Mucosa of rectum (tissue), 2 donors: Measurements from ENCODE around the gene CARNS1.

Source experiments
- H3K27ac ChIP-seq, 2 donors: one replicate each; pipeline ENCODE4 v1.7.0; 2013; ENCODE audit warnings: inconsistent platforms in 2 of 2, low read depth in 2 of 2, low read length in 2 of 2
- H3K27me3 ChIP-seq, 2 donors: one replicate each; pipeline ENCODE4 v1.7.0; 2013; ENCODE audit warnings: low read length in 2 of 2; ENCODE audit not compliant: control insufficient read depth in 2 of 2, insufficient read depth in 2 of 2
- H3K36me3 ChIP-seq, 2 donors: one replicate each; pipeline ENCODE4 v1.7.0; 2013; ENCODE audit warnings: low read length in 2 of 2; ENCODE audit not compliant: control insufficient read depth in 2 of 2, insufficient read depth in 2 of 2
- H3K4me1 ChIP-seq, 2 donors: one replicate each; pipeline ENCODE4 v1.7.0; 2013; ENCODE audit warnings: low read length in 2 of 2, mild to moderate bottlenecking in 1 of 2; ENCODE audit not compliant: control insufficient read depth in 2 of 2, insufficient read depth in 2 of 2
- H3K4me3 ChIP-seq, 2 donors: one replicate each; pipeline ENCODE4 v1.7.0; 2013; ENCODE audit warnings: low read length in 2 of 2
- H3K9ac ChIP-seq, 2 donors: one replicate each; pipeline ENCODE4 v1.7.0; 2013; ENCODE audit warnings: low read length in 2 of 2, low read depth in 1 of 2, mild to moderate bottlenecking in 1 of 2
- H3K9me3 ChIP-seq, 2 donors: one replicate each; pipeline ENCODE4 v1.7.0; 2013; ENCODE audit warnings: low read length in 2 of 2; ENCODE audit not compliant: control insufficient read depth in 2 of 2
- donor health status: healthy.
- donor health status: Normal muscosa, but diverticular disease.

CARNS1 gene

DNA sequence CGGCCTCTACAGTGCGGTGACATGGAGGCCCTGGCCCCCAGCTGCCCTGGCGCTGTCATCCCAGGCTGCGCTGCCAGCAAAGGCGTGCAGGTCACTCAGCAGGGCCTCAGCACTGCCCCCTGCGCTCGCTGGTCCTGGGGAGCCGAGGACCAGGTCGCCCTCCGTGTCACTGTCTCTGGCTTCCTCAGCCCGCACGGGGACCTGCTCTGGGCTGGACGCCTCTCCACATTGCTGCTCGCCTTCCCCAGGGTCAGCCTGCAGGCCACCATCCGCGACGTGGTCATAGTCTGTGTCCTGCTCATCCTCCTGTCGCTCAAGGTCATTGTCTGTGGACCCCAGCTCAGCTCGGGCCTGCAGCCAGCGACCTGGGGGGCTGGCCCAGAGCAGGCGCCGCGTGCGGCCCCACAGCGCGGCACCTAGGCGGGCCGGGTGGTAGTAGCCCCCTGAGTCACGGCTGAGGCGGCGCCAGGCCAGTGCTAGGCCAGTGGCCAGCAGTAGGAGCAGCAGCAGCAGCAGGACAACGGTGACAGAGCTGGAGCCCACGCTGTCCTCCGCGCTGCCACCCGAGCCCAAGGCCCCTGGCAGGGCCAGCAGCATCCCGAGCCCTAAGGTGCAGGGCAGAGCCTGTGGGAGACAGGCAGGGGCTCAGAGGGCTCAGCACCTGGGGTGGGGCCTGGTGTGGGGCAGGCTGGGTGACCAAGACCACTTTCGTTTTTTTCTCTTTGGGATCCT, 20.4 kb downstream of the CARNS1 start:
- peaks cover 2 to 13% of the 10 kb centered on the region in 2 donors for H3K4me1 ChIP-seq
- H3K4me3 ChIP-seq = peak overlapping the region; percentile 1 to 75
- H3K9ac ChIP-seq = no peak overlapping the region
- H3K9me3 ChIP-seq = no peaks in the 10 kb centered on the region
- peaks cover 48 to 49% of the 10 kb centered on the region in 2 donors for H3K36me3 ChIP-seq
- H3K27me3 ChIP-seq = no peaks in the 10 kb centered on the region
- H3K27ac ChIP-seq = peak overlapping the region; percentile 32 to 37

DNA sequence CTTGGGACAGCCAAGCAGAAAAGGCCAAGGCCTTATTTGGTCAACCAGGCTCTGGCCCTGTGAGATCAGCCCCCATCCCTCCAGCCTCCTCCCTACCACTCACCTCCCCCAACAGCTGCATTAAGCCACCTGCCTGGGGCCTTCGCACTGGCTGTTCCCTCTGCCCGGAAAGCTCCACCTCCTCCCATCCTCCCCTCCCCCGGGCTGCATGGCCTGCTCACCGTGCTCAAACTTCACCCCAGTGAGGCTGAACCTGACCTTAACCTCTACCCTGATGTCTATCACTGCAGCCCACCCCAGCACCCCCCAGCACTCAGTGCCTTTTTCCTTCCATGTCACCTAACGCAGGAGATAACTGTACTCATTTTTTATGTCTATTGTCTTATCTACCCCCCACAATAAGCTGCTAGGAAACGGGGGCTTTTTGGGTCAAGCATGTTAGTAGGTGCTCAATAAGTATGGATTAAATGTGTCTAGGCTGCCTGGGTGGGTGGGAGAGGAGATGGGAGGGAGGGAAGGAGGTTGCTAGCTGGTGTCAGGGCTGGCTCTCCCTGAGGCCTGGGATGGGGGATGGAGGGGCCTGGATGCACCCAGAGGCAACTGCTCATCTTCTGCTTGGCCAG, 21.1 kb downstream of the CARNS1 start:
- Histone ChIP-seq H3K4me1 (peaks cover 5 to 13% of the 10 kb centered on the region in 2 donors), H3K4me3 (peak overlapping the region; percentile 14 to 75), H3K27ac (peak overlapping the region in 1 of 2 donors; percentile 87), H3K36me3 (peaks cover 51% of the 10 kb centered on the region in 2 donors), H3K27me3 (no peaks in the 10 kb centered on the region), H3K9me3 (no peaks in the 10 kb centered on the region), H3K9ac (peak overlapping the region in 1 of 2 donors; percentile 26)

DNA sequence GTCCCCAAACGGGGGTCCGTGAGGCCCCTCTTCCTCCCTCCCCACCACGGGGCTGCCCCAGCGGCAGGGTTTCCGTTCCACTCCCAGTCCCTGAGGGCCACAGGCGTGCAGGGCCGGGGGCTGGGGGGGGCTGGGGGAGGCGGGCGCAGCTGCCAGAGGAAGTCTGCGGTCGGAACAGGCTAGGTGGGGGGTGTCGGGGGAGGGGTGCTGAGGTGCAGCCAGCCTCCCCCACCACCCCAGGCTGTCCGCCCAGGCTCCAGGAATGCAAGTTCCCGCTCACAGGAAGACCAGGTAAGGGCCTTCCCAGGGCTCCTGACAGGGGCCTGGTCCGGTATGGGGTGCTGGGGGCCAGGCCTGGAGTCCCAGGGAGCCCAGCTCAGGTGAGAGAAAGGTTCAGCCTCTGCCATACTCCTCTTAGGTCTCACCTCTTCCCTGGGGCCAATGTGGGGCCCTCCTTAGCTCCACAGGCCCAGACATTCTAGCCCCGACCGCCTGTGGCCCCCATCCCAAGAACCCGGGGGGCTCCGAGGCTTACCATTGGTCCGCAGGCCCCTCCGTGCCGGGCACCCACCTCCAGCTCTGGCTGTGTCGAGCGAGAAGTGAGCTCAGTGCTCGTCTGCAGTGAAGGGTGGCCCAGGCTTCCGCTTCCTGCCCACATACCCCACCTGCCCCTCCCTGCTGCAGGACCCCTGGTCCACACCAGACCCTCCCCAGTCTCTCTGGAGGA, 21.8 kb downstream of the CARNS1 start, which contains the start of gene PTPRCAP:
TSS of gene PTPRCAP (minus strand) at position 601 of the 727 bp plus-strand sequence. CDS start at position 538, 63 bp downstream.
- Histone ChIP-seq H3K9me3 (no peaks in the 10 kb centered on the region), H3K9ac (peak within 1 kb of the TSS in 1 of 2 donors; percentile 52), H3K27ac (peak within 1 kb of the TSS; percentile 55 to 87), H3K4me3 (peak within 1 kb of the TSS; percentile 32 to 77), H3K4me1 (peaks cover 11 to 18% of the 10 kb centered on the region in 2 donors), H3K36me3 (peaks cover 47 to 52% of the 10 kb centered on the region in 2 donors), H3K27me3 (no peaks in the 10 kb centered on the region)

DNA sequence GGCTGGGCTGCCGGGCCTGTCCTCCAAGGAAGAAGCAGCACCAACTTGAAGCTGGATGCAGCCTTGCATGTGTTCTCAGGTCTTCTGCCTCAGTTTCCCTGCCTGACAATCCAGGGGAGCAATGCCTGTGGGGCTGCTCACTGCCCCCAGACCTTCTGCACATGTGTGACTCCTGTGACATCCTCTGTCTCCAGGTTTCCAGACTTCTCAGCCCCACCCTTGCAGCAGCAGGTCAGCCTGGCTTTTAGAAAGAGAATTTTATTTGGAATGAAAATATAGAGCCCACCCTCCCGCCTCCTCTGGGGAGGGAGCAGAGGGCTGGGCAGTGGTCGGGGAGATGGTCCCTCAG, 22.3 kb downstream of the CARNS1 start:
- peak overlapping the region; percentile 32 to 77 for H3K4me3 ChIP-seq
- H3K27me3 ChIP-seq = no peaks in the 10 kb centered on the region
- peaks cover 42 to 46% of the 10 kb centered on the region in 2 donors for H3K36me3 ChIP-seq
- H3K27ac ChIP-seq = peak overlapping the region; percentile 55 to 87
- no peaks in the 10 kb centered on the region for H3K9me3 ChIP-seq
- H3K4me1 ChIP-seq = peaks cover 17 to 24% of the 10 kb centered on the region in 2 donors
- peak overlapping the region in 1 of 2 donors; percentile 47 for H3K9ac ChIP-seq

DNA sequence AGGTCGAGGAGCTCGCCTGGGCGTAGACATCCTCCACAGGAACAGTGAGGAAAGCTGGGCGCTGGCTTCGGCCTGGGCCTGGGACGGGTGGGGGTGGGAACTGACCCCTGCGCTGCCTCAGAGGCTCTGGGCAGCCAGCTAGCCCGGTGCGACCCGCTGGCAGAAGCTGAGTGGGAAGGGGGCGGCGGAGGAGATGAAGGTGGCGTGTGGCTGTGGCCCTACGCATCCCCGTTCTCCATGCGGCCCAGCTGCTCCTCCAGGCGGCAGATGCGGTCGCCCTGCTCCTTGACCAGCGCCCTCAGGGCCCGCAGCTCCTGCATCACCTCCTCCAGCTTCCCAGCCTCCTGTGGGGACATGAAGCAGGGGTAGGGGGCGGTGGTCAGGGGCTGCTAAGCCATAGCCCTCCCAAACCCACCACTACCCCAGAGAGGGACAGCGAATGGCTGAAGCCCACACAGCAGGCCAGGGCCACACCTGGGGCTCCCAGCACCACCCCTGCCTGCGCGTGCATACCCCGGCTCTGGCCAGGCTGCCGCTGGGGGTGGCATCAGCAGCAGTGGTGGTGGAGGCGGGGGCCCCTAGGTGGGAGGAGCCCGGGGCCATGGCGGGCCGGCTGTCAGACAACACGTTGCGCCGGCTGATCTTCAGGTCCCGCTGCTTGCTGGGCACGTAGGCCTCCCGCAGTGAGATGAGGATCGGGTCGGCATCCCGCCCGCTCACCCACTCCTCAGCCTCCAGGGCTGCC, 22.9 kb downstream of the CARNS1 start:
- Histone ChIP-seq H3K4me3 (peak overlapping the region; percentile 32 to 77), H3K27me3 (no peaks in the 10 kb centered on the region), H3K9ac (no peak overlapping the region), H3K36me3 (peaks cover 37 to 43% of the 10 kb centered on the region in 2 donors), H3K4me1 (peaks cover 17 to 24% of the 10 kb centered on the region in 2 donors), H3K27ac (peak overlapping the region in 1 of 2 donors; percentile 87), H3K9me3 (no peaks in the 10 kb centered on the region)

DNA sequence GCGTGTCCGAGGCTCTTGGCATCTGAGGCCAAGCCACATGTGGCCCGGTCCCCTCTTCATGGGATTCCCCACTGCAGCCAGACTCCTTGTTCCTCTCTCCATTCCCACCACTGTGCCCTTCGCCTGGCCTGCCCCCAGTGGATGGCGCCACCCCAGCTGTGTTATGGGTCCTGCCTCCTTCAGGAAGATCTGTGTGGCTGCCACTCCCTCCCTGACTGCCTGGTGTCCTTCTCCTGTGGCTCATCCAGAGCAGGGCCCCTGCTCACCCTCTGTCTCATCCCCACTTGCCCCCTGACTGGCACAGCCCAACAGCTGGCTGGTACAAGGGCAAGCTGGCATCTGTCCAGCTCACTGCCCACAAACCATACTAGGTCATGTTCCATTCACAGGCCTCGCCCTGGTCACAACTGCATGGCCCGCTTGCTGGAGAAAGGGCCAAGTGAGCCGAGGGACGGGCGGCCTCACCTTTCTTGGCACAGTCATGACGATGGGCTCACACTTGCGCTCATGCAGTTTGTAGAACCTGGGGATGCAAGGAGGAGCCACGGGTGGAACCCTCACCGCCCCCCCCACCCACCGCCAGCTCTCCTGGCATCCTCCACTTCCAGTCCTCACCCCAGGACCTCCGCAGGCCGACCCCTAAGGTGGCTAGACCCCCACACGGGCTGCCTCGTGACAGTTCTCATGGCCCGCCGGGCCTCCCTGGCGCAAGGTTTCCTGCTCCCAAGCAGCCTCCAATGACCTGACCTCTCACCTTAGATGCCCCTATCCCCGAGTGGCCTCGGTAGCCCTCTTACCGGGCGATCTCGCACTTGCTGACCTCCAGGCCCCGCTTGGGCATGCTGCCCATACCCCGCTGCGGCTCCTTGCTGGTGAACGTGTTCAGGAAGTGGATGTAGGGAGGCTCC, 24.1 kb downstream of the CARNS1 start:
- Histone ChIP-seq H3K9ac (no peak overlapping the region), H3K4me1 (peaks cover 17 to 24% of the 10 kb centered on the region in 2 donors), H3K27ac (peak overlapping the region; percentile 26 to 61), H3K36me3 (peaks cover 24 to 32% of the 10 kb centered on the region in 2 donors), H3K4me3 (peak overlapping the region in 1 of 2 donors; percentile 44), H3K9me3 (no peaks in the 10 kb centered on the region), H3K27me3 (no peaks in the 10 kb centered on the region)

DNA sequence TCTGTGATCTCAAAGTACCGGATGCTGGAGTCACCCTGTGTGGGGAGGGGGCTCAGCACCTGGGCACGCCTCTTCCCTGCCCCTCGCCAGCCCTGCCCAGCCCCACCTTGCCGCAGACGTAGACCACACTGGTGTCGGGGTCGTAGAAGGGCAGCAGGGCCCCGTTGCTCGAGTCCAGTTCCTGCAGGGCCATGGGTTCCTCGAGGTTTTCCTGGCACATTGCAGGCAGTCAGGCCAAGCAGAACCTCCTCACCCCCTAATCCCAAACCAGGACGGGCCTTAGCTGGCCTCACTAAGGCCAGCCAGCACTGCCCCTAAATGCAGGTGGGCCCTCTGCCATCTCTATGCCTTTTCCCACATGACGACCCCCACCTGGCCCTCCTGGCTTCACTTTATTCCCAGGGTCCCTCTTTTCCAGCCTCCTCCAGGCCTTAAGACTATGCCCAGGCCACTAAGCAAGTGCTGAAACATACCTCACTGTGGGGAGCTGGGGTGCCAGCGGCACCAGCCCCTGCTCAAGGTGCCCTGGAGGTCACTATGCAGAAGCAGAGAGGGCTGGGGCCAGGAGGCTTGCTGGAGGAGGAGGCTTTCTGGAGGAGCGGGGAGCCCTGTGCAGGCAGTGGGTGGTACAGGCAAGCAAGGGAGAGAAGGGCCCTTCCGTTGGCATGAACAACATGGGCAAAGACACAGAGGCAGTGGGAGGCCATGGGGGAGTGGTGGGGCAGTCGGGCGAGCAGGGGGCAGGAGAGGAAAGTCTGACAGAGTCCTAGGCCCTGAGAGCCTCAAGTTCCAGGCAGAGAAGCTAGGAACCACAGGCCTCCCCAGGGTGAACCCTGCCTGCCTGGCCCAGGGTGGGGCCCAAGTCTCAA, 25.0 kb downstream of the CARNS1 start:
- no peak overlapping the region for H3K4me3 ChIP-seq
- peaks cover 24 to 25% of the 10 kb centered on the region in 2 donors for H3K36me3 ChIP-seq
- peak overlapping the region in 1 of 2 donors; percentile 61 for H3K27ac ChIP-seq
- H3K4me1 ChIP-seq = peaks cover 17 to 29% of the 10 kb centered on the region in 2 donors
- no peaks in the 10 kb centered on the region for H3K27me3 ChIP-seq
- no peaks in the 10 kb centered on the region for H3K9me3 ChIP-seq
- no peak overlapping the region for H3K9ac ChIP-seq

DNA sequence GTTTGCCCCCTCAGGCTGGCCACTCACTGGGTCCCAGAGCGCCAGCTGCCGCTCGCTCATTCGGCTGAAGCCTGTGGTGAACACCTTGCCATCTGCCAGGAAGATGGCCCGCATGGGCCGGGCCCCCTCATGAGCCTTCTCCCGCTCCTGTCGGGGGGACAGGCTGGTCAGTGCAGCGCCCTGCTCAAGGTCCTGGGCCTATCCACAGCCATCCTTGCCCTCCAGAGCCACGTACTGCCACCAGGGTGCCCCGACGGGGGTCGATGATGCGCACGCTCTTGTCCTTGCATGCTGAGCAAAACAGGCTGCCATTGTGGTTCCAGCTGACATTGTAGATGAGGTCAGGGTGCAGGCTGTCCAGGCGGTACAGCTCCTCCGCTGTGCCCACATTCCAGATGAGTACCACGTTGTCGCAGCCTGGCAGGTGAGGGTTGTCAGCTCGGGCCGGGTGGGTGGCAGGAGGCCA, 25.7 kb downstream of the CARNS1 start:
- no peak overlapping the region for H3K27ac ChIP-seq
- no peaks in the 10 kb centered on the region for H3K9me3 ChIP-seq
- no peak overlapping the region for H3K4me3 ChIP-seq
- no peaks in the 10 kb centered on the region for H3K27me3 ChIP-seq
- peaks cover 18 to 28% of the 10 kb centered on the region in 2 donors for H3K4me1 ChIP-seq
- peaks cover 20 to 24% of the 10 kb centered on the region in 2 donors for H3K36me3 ChIP-seq
- H3K9ac ChIP-seq = no peak overlapping the region
